ENCODE measurements around the gene USF2.
A peak's percentile ranks its signal among the peaks of the same experiment; 100 is the strongest.
"Not testable (repeated sequence)": the region's sequence is repeated elsewhere in the genome, so short reads cannot be mapped to it uniquely, and the experiment has no call there.

USF2 gene

DNA sequence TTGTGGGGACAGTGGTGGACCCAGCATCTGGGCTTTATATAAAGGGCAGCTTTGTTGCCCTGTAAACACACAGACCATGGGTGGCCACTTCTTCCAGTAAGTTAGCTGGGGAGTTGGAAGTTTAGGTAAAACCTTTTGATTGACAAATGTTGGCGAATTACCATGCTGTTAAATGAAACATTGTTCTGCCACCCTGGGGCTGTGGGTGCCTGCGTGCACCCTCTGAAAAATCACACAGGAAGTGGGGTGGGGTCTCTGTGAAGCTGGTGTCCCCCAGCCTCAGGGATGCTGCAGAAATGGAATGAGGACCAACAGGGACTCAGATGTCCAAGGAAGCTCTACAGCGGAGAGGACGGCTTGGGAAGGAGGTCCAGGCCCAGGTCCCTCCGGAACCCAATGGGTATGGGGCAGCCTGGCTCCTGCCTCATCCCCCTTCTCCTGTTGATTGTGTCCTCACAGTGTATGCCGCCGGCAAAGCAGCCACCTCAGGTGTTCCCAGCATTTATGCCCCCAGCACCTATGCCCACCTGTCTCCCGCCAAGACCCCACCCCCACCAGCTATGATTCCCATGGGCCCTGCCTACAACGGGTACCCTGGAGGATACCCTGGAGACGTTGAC is 2.8 kb upstream of the USF2 start:
- no peak for DNase-seq

DNA sequence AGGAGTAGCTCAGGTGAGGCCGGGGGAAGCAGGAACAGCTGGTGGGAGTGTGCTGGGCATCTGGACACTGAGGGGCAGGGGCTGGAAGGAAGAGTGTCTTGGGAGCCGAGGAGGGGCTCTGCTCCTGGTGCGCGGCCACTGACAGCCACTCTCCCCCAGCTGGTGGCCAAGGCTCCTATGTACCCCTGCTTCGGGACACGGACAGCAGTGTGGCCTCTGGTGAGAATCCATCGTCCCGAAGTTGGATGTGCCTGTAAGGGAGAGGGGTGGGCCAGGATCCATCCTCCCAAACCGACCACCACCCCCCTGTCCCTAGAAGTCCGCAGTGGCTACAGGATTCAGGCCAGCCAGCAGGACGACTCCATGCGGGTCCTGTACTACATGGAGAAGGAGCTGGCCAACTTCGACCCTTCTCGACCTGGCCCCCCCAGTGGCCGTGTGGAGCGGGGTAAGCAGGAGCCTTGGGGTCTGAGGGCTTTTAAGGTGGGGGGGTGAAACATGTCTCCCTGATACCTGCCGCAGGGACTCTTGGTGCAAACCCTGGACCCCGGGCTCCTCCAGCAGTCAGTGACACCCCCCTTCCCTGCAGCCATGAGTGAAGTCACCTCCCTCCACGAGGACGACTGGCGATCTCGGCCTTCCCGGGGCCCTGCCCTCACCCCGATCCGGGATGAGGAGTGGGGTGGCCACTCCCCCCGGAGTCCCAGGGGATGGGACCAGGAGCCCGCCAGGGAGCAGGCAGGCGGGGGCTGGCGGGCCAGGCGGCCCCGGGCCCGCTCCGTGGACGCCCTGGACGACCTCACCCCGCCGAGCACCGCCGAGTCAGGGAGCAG is 2.0 kb upstream of the USF2 start:
- no peak for DNase-seq

DNA sequence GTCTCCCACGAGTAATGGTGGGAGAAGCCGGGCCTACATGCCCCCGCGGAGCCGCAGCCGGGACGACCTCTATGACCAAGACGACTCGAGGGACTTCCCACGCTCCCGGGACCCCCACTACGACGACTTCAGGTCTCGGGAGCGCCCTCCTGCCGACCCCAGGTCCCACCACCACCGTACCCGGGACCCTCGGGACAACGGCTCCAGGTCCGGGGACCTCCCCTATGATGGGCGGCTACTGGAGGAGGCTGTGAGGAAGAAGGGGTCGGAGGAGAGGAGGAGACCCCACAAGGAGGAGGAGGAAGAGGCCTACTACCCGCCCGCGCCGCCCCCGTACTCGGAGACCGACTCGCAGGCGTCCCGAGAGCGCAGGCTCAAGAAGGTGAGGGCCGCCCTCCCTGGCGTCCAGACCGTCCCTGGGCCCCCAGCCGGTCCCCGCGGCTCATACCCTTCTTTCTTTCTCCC is 1.4 kb upstream of the USF2 start:
- DNase-seq, result peak; percentile 29

DNA sequence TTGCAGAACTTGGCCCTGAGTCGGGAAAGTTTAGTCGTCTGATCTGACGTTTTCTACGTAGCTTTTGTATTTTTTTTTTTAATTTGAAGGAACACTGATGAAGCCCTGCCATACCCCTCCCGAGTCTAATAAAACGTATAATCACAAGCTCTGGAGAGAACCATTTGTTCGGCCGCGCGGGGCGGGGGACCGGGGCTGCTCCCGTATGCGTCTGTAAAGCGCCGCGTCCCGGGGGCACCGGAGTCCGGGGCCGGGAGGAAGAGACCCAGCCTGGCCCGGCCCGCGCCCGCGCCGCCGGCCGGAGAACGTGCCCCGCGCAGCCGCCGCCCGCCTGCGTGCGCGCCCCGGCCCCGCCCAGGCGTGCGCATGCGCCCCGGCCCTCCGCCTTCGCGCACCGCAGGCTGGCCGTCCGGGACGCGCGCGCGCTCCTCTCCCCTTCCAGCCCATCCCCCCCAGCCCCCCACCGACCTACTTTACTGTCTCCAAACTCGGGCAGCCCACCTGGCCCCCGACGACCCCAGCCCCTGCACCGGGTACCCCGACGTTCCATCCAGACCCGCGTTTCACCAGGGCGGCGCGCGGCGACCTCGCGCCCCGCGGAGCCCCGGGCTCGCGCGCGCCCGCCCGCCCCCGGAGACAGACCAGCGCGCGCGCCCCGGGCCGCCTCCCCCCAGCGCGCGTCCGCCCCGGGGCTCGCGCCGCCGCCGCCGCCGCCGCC is 785 bp upstream of the USF2 start:
- peak; percentile 63 for DNase-seq

DNA sequence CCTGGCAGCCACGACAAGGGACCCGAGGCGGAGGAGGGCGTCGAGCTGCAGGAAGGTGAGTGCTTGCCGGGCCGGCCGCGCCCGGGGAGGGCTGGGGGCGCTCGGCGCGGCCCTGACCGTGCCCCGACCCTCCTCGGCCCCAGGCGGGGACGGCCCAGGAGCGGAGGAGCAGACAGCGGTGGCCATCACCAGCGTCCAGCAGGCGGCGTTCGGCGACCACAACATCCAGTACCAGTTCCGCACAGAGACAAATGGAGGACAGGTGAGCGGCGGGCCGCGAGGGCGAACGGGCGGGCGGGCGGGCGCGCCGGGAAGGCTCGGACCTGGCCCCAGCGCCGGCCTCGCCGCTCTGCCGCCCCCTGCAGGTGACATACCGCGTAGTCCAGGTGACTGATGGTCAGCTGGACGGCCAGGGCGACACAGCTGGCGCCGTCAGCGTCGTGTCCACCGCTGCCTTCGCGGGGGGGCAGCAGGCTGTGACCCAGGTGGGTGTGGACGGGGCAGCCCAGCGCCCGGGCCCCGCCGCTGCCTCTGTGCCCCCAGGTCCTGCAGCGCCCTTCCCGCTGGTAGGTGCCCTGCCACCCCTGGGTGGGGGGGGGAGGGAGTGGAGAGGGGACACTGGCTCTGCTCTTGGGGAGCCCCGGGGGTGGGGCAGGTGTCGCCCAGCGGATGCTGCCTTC is 816 bp downstream of the USF2 start:
- peak; percentile 55 for DNase-seq

DNA sequence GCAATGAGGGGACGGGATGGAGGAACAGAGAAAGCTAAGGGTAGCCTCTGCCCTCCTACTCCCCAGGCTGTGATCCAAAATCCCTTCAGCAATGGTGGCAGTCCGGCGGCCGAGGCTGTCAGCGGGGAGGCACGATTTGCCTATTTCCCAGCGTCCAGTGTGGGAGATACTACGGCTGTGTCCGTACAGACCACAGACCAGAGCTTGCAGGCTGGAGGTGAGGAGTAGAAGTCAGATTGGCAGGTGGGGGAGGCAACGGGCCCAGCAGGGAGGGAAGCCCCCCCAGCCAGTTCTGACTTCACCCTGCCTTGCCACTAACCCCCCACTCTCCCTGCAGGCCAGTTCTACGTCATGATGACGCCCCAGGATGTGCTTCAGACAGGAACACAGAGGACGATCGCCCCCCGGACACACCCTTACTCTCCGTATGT is 1.6 kb downstream of the USF2 start:
- no peak for DNase-seq

DNA sequence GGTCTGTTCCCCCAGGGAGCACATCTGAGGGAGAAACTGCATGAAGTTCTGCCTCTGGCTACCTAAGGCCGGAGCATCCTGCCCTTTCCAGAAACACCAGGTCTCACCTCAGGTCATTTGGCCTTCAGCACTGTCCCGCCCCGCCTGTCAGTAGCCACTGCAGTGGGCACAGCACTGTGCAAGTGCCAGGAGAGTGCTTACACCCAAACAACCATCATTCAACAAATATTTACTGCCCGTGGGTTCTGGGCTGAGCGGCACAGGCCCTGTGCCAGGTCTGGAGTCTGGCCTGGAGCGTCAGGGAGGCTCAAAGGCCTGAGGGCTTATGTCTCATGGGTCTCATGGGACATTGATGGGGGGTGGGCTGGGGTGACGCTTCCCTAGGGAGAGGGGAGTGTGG is 2.8 kb downstream of the USF2 start:
- no peak for DNase-seq

DNA sequence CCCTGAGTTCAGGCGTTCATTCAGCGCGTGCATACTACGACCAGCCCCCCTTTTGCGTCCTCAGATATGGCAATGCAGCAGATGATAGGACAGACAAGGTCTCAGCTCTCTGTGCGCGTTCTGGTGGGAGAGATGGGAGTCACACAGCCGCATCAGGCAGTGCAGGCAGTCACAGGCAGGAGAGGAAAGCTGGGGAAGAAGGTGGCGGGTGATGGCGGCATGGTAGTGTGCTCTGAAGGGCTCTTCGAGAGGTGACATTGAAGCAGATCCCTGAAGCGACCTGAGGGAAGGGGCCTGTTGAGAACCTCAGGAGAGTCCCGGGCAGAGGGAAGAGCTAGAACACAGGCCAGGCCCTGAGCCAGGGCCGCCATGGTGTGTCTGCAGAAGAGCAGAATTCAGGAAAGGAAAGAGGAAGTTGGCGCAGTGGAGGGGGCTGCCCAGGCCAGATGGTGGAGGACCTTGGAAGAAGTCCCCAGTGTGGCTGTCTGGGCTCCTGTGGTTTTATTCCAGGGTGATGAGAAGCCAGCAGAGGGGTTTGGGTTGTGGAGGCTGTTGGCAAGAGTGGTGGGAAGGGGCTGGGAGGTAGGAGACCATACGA is 3.5 kb downstream of the USF2 start:
- no peak for DNase-seq

DNA sequence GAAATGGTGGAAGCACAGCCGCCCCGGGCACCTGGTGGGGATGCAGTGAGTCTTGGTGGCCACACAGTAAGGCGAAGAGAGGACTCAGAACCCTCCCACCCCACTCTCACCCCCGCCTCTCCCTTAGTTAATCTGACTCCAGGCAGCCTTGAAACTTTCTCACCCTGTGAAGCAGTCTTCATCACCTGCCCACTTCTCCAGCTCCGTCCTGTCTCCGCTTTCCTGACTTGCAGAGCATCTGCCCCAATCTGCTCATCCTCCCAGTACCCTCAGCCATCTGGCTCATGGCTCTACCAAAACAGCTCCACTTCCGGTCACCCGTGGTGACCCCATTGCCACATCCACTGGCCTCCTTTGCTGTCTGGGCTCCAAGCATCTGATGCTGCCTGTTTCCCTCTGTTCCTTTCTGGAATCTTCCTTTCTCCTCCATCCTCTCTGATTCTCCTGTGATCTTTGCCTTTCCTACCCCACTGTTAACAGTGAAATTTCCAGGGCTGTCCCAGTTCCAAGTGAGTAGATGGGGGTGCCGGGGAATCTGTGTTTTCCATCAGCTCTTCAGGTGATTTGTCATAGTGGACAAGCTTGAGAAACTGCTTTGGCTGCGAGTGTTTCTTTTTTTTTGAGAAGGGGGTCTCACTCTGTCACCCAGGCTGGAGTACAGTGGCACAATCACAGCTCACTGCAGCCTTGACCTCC is 4.3 kb downstream of the USF2 start:
- DNase-seq, result no peak

DNA sequence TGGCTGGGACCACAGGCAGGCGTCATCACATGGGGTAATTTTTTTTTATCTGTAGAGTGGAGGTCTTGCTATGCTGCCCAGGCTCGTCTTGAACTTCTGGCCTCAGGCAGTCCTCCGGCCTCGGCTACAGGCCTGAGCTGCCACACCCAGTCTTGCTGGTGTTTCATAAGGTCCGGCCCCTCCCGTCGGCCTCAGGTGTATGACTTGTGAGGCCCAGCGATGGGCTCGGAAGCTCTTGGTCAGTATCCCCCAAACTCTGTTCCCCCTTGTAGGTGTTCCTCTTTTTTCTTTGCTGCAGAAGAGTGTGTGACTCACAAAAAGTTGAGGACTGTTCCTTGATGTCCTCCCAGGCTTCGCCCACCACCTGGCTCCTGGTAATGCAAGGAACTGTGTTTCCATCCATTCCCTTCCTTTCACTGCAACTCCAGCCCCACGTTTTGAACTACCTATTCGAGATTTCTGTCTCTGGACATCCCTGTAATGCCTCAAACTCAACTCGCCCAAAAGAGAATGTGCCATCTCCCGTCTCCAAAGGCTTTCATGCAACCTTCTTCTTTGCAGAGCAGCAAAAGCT is 5.0 kb downstream of the USF2 start:
- DNase-seq, result no peak

DNA sequence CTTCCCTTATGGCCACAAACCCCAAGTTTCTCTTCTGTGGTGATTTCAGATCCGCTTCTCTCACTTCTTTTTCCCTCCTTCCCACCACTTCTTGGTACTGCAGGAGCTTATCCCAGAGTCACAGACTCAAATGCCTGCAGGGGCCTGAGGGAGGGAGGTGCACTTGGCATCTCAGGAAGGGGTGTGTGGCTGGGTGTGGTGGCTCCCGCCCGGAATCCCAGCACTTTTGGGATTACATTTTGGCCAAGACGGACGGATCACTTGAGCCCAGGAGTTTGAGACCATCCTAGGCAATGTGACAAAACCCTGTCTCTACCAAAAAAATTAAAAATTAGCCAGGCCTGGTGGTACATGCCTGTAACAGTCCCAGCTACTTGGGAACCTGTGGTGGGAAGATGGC is 5.6 kb downstream of the USF2 start:
- DNase-seq, result no peak

DNA sequence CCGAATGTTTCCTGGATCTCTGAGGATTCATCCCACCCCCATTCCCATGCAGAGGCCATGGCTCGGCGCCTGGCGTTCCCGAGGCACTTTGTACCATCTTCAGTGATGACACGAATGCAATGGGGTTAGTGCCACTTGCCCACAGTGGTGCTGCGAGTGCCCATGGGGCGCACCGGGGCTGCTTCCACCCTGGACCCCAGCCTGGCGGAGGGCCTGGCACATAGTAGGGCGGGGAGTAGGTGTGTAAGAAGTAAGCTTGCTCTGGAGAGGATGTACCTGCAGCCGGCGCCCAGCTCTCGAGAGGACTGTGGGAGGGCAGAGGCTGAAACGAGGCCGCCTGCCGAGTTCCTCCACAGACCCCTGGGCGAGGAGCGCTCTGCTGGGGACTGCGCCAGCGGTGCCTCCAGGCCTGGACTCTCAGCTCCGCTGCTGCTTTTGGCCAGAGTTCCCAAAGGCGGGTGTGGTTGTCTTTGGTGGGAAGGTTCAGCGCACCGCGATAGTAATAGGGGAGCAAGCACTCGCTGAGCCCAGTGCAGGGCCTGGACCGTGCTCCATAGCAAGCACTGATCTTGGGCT is 8.0 kb downstream of the USF2 start:
- no peak for DNase-seq

DNA sequence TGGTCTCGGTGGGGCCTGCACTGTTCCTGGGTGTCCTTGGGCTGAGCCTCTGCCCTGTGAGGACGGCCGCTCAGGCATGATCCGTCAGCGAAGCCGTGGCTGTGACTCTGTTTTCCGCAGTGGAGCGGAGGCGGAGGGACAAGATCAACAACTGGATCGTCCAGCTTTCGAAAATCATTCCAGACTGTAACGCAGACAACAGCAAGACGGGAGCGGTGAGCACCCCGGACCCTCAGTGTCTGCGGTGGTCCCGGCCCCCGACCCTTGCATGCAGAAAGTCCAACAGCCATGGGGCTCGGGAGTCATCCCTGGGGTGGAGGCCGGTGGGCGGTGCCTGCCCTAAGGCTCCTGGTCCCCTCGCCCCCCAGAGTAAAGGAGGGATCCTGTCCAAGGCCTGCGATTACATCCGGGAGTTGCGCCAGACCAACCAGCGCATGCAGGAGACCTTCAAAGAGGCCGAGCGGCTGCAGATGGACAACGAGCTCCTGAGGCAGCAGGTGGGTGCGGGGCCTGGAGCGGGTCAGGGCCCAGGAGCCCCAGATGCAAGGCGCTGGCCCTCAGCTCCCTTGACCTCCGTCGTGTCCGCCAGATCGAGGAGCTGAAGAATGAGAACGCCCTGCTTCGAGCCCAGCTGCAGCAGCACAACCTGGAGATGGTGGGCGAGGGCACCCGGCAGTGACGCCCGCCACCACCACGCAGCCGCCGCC is 10.0 kb downstream of the USF2 start:
- DNase-seq, result no peak

DNA sequence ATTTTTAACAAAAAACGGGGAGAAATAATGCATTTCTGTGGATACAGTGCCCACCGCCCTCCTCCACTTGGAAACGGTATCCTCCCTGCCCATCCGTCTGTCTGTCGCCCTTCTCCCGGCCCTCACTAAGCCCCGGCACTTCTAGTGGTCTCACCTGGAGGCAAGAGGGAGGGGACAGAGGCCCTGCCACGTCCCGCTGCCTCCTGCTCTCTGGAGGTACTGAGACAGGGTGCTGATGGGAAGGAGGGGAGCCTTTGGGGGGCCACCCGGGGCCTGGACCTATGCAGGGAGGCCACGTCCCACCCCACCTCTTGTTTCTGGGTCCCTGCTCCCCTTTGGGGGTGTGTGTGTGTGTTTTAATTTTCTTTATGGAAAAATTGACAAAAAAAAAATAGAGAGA is 10.6 kb downstream of the USF2 start:
- no peak for DNase-seq

DNA sequence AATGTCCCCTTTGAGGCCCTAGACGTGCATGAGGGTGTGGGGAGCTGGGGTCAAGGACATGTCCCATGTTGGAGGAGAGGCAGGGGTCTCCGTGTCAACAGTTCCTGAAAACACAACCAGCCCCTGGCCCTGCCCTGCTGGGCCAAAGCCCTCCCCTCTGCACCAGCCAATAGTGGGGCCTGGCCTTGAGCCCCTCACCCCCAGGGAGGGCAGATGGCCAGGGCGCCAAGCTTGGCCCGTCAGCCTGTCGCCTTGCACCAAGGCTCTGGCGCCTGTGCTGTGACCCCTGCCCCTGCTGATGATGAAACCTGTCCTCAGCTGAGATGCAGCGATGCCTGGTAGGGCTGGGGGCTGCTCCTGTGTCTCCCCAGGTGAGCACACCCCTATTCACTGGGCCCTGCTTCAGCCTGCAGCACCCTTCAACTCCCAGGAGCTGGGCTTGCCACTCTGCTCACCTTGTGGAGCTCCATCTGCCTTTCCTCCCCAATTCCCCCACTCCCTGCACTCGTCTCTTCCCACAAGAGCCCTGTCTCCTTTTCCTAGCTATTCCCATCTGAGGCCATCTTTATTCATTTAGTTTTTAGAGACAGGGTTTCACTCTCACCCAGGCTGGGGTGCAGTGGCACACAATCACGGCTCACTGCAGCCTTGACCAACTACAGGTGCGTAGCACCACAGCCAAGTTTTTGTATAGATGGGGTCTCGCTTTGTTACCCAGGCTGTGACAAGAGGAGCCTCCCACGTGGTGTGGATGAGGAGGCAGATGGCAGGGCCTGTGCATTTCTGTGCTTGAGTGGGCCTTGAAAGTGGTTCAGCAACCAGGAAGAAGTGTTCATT is 11.4 kb downstream of the USF2 start:
- DNase-seq, result no peak

DNA sequence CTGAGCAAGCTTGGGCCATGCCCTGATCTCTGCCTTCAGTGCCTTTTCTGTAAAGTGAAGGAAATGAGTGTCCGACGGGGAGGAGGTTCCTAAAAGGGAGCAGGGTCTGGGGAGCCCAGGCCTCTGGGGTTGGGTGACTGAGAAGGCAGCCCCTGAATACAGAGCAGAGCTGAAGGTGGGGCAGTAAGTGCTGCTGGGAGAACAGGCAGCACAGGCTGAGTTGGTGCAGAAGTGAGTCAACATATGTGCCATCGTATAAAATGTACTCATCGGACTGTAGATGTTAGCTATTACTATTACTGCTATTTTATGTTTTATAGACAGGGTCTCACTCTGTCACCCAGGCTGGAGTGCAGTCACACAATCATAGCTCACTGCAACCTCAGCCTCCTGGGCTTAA is 12.5 kb downstream of the USF2 start:
- no peak for DNase-seq

DNA sequence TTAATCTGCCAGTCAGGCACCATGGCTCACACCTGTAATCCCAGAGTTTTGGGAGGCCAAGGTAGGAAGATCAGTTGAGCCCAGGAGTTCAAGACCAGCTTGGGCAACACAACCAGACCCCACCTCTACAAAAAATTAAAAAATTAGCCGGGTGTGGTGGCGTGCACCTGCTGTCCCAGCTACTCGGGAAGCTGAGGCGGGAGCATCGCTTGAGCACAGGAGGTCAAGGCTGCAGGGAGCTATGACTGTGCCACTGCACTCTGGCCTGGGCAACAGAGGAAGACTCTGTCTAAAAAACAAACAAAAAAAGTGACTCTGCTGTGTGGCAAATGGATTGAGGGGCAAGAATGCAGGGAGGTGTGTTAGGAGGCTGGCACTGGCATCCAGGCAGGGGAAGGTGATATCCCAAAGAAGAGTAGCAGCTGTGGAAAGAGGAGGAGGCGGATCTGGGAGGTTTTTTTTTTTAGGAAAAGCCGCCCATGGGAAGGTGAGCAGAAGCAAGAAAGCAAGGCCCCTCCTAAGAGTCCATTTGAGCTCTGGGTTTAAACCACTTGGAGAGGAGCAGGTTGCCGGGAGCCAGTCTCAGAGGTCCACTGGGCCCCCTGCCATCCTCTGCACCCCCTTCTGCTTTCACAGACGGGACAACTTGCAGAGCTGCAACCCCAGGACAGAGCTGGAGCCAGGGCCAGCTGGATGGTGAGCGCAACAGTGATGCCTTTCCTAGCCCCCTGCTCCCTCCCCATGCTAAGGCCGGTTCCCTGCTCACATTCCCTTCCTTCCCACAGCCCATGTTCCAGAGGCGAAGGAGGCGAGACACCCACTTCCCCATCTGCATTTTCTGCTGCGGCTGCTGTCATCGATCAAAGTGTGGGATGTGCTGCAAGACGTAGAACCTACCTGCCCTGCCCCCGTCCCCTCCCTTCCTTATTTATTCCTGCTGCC is 15.7 kb downstream of the USF2 start:
- DNase-seq, result no peak

DNA sequence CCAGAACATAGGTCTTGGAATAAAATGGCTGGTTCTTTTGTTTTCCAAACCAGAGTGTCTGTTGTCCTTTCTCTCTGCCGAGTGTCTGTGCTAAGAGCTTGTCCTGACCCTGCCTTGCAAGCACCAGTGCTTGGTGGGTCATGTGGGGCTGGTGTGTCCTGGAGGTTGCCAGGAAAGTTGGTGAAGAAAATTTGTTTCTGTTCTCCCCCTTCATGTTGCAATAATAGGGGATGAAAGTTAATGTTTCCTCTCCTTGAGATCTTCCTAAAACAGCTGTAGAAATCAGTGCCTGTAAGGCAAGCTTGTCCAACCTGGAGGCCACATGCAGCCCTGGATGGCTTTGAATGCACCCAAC is 16.3 kb downstream of the USF2 start:
- DNase-seq, result no peak

DNA sequence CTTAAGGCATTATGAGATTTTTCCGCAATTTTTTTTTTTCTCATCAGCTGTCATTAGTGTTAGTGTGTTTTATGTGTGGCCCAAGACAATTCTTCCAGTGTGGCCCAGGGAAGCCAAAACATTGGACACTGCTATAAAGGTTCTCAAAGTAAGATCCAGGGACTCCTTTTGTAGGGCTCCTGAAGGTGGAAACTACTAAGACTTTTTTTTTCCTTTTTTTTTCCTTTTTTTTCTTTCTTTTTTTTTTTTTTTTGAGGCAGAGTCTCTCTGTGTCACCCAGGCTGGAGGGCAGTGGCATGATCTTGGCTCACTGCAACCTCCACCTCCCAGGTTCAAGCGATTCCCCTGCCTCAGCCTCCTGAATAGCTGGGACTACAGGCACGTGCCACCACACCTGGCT is 16.7 kb downstream of the USF2 start:
- not testable (repeated sequence) for DNase-seq
